Endothelial cell of umbilical vein (primary cell): ENCODE results near the gene BCAS3.

Experiments used
- CTCF ChIP-seq, 2 donors: IDR thresholded peaks; 1 replicate in 1 of 2; 2 replicates in 1 of 2; pipeline ENCODE4 v1.5.1; 2011; ENCODE audit warnings: low read length in 2 of 2, mild to moderate bottlenecking in 2 of 2, moderate library complexity in 2 of 2, control low read depth in 1 of 2, inconsistent platforms in 1 of 2, low read depth in 1 of 2; ENCODE audit not compliant: insufficient read depth in 1 of 2; ENCODE audit errors: extremely low read depth in 1 of 2
- MYC ChIP-seq: IDR thresholded peaks from one replicate; pipeline ENCODE4 v1.6.1; 2011; ENCODE audit warnings: mild to moderate bottlenecking, low read depth, low read length
- POLR2A ChIP-seq: IDR thresholded peaks from 2 replicates; pipeline ENCODE4 v1.6.1; 2012; ENCODE audit warnings: low read depth, mild to moderate bottlenecking, control low read depth, low read length
- POLR2AphosphoS5 ChIP-seq: IDR thresholded peaks from 2 replicates; pipeline ENCODE4 v1.6.1; 2012; ENCODE audit warnings: low read depth, mild to moderate bottlenecking, control low read depth, low read length, moderate library complexity; ENCODE audit not compliant: insufficient read depth

GRCh38 chr17:60995680-60996079 is 318.0 kb downstream of the BCAS3 start:
- no peak for TF ChIP-seq MYC
- TF ChIP-seq CTCF (IDR thresholded peaks at IDR 0.05; ENCODE audit: extremely low read depth in 1 of 2, insufficient read depth in 1 of 2, low read depth in 1 of 2, low read length in 2 of 2) = no peak
- TF ChIP-seq POLR2AphosphoS5 = no peak
- TF ChIP-seq POLR2A = no peak
